NCI-H510A treated with DMSO at 0.1 percent for 48 hours (cell line): ENCODE data around the gene KIF26A.
"Not testable (repeated sequence)": the region's sequence is repeated elsewhere in the genome, so short reads cannot be mapped to it uniquely, and the experiment has no call there.

Experiments used
- DNase-seq: peaks from one replicate; lab custom pipeline; 2025; lab: John Stamatoyannopoulos, UW

Gene KIF26A

GRCh38 chr14:104209071-104209470 lies 70.7 kb downstream of the KIF26A start:
- DNase-seq: not testable (repeated sequence)

GRCh38 chr14:104209985-104210816 lies 71.8 kb downstream of the KIF26A start:
- no peak for DNase-seq

DNA sequence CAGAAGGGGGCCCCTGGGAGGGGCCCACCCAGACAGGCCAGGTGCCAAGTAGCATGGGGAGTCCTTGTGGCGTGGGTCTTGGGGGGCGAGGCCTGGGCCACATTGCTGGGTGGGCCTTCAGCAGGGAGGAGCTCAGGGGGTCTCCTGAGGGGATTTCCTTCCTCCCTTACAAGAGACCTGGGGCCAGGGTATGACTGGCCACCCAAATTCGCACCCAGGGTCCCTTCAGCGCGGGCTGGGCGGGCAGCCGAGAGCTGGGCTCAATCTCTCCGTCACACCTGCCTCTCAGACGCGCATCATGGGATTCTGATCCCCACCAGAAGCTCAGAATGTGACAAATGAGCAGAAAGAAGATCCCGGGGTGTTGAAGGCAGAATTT lies 72.4 kb downstream of the KIF26A start:
- no peak for DNase-seq

GRCh38 chr14:104211215-104211614 lies 72.8 kb downstream of the KIF26A start:
- no peak for DNase-seq

DNA sequence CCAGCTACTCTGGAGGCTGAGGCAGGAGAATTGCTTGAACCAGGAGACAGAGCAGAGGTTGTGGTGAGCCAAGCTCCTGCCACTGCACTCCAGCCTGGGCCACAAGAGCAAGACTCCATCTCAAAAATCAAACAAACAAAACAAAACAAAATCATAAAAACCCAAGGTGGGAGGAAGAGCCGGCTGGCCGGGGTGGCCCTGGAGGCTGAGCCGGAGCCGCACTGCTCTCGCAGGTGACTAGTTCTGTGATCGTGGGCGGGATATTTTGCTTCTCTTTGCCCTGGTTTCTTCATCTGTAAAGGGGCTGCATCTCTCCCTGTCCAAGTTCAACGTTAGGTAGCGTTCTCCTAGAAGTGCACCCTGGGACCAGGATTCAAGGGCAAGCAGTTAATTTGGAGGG lies 73.4 kb downstream of the KIF26A start:
- DNase-seq: no peak

DNA sequence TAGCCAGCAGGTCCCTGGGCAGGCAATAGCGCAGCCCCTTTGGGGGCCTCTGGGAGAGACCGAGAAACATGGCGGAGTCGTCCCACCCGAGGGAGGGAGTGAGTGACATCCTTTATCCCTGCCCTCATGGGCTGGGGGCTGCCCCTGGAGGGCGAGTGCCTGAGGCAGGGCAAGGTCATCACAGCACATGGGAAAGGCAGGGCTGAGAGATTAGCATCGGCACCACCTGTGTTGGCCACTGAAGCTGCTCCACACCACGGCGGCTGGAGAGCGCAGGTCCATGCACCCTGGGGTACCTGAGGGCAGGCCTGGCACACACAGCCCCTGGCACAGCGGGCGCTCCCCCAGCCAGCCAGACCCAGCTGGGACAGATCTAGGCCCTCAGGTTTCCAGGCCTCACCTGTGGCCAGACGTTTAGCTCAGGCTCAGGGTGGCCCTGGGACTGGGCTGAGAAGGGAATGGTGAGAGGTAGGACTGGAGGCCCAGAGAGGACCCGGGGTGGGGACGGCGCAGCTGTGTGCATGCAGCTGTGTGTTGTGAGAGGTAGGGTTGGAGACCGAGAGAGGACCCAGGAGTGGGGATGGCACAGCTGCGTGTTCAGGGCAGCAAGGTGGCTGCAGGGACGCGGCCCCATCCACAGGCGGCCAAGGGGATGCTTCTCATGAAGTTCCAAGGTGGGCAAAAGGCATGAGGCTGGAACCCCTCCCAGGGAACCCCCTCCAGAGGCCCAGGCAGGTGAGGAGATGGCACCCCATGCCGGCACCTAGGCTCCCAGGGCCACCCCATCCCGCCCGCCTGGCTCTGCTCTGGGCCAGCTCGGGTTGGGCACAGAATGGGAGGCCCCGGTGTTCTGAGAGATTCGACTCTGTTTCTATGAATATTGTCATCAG lies 74.1 kb downstream of the KIF26A start:
- no peak for DNase-seq

DNA sequence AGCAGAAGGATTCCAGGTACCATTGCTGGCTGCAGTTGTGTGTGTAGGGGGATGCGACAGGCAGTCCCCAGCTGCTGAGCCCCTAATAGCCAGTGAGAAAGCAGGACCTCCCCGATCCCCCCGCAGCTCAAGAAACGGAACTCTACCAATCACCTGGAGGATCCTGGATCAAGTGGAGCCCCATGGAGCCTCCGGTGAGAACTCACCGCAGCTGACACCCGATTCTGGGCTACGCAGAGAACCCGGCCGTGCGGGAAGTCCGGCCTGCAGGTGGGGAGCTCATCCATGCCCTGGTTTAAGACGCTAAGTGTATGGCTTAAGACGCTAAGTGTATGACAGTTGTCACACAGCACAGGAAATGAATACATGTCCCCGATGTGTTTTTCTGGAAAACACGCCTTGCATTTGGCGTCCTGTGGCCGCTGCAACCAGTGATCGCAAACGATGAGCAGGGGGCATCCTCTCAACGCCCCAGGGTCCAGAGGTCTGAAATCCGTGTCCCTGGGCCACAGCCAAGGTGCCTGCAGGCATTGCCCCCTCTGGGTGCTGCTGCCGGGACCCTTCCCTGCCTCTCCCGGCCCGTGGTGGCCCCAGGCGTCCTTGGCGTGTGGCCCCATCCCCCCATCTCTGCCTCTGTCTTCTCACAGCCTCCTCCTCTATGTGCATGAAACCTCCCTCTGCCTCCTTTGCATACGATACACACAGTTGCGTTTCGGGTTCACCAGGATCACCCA lies 75.1 kb downstream of the KIF26A start:
- no peak for DNase-seq

- no peak for DNase-seq
Measured at GRCh38 chr14:104214431-104215218, 76.2 kb downstream of the KIF26A start.

DNA sequence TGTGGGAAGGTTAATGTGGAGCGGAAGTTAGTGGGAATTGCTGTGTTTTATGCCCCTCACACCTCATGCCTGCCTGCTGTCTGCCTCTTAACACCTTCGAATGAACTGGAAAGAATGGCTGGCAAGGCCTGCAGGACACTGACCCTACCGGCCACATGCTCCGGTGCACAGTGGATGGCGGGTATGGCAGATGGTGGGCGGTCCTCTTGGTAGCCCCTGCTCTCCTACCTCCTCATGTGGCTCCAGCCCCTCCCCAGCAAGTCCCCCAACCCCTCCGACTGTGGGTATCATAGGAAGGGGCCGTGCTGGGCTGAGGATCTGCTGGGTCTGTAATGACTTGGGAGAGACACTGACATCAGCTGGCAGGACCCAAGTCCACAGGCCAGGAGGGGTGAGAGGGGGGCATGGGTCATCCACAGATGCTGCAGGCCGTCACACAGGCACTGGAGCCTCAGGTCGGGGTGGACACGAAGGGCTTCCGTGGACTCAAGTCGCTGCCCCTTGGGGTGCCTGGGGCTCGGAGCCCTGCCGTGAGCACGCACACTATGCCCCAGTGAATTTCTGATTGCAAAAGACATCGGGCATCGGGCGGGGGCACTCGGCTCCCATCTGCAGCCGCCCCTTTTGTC lies 77.4 kb downstream of the KIF26A start:
- no peak for DNase-seq

GRCh38 chr14:104216457-104216856 lies 78.1 kb downstream of the KIF26A start:
- no peak for DNase-seq

GRCh38 chr14:104217486-104218360 lies 79.3 kb downstream of the KIF26A start:
- no peak for DNase-seq

DNA sequence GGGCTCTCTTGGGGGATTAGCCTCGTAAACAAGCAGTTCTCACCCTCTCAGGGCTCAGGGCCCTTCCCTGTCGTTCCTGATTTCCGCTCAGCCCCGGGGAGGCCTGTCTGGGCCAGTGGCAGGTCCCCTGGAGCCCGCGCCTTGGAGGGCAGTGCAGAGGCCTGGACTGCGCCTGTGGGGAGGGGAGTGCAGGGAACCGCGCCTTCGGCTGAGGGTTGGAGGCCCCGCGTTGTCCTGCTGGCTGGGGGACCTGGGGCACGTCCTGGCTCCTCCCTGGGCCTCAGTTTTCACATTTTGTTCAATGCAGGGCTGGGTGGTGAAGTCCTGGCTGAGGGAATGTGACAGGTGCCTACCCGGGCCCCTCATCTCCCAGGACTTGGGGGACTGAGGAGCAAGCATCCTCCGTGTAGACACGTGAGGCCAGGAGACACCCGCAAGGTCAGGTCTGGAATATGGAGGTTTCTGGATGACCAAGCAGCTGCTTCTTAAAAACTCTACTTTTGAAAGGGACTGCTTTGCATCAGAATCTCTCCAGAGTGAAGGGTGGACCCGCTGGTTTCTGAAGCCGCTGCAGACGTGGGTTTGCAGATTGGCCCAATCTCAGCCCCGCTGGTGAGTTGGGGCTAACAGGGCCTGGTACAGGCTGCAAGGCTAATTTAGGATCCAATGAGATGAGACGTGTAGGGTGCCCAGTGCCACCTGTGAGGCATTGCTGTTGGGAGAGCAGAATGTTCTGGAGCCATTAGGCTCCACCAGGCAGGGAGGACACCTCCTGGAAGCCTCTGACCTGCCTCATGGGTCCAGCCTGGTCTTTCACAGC lies 80.2 kb downstream of the KIF26A start:
- no peak for DNase-seq

DNA sequence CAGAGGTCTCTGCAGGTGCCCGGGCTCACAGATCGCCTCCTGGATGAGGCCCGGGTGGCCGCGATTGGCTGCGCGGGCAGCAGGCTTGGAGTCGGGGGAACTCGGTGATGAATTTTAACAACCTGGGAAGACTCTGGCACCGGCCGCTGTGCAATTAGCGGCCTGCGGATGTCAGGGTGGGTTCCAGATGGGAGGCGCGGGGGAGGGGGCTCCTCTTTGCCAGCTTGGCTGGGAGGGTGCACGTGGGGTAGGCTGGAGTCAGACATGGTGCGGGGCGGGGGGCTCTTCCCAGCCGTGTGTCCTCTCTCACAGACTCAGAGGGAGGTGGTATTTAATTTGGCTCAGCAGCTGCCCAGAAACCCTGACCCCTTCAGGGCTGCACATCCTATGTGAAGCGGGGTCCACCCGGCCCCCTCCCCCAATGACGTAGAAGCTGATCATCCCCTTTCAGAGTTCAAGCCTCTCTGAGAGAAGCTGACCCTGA lies 81.4 kb downstream of the KIF26A start:
- DNase-seq: no peak

GRCh38 chr14:104220215-104221070 lies 82.1 kb downstream of the KIF26A start:
- DNase-seq: no peak

- no peak for DNase-seq
Measured at GRCh38 chr14:104221071-104221625, 82.8 kb downstream of the KIF26A start.

- peak; percentile 36 for DNase-seq
Measured at GRCh38 chr14:104221636-104222369, 83.4 kb downstream of the KIF26A start.

DNA sequence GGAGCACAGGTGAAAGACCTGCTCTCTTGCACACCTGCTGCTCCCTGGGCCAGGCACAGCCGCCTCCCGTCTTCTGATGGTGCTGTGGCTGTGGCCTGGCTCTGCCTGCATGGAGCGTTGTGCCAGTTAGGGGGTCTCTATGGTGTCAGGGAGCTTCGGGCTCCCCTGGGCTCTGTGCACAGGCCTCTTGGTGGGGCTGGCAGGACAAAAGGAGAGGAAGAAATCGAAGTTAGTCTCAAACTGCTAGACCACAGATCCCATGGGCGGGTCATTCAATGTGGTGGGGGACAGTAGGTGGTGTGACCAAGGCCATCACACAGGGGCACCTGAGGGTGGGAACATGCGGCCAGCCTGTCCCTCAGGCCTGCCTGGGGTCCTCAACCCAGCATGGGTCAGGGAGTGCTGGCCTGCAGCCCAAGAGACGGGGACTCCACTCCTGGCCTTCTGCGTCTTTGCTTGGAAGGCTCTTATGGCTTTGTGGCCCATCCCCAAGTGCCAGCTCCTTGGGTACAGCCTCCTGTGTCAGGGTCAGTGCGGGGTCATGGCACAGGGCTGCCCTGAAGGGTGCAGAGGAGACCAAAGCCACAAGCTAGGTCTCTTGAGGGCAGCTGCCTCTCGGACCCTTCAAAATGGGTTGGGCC lies 84.1 kb downstream of the KIF26A start:
- DNase-seq: no peak
